H9 (cell line): ENCODE measurements around the gene KIF5C. TPM values are rescaled to one million over a fixed set of nuclear protein-coding genes. Genes with fewer than 3 reads are reported as not detected.
A peak's percentile ranks its signal among the peaks of the same experiment; 100 is the strongest.

Source experiments
- DNase-seq: peaks from one replicate; pipeline ENCODE4 v3.0.0-alpha.2; 2017
- H2AFZ ChIP-seq: one replicate; pipeline ENCODE4 v1.6.1; 2013; ENCODE audit warnings: mild to moderate bottlenecking, low read length, control low read depth, moderate library complexity
- H2AK5ac ChIP-seq: 2 replicates; pipeline ENCODE4 v1.6.1; 2013; ENCODE audit warnings: low read length, control low read depth, mixed read lengths; ENCODE audit not compliant: insufficient read length
- H2BK120ac ChIP-seq: one replicate; pipeline ENCODE4 v1.6.1; 2013; ENCODE audit warnings: low read depth, mild to moderate bottlenecking, low read length, control low read depth, inconsistent platforms; ENCODE audit not compliant: poor library complexity, severe bottlenecking
- H2BK12ac ChIP-seq: 2 replicates; pipeline ENCODE4 v1.6.1; 2013; ENCODE audit warnings: low read length, control low read depth, mixed read lengths, low read depth; ENCODE audit not compliant: insufficient read length
- H2BK15ac ChIP-seq: 2 replicates; pipeline ENCODE4 v1.6.1; 2013; ENCODE audit warnings: low read depth, low read length, control low read depth
- H2BK20ac ChIP-seq: one replicate; pipeline ENCODE4 v1.6.1; 2013; ENCODE audit warnings: low read depth, mild to moderate bottlenecking, low read length, control low read depth, inconsistent platforms; ENCODE audit not compliant: poor library complexity, severe bottlenecking
- H2BK5ac ChIP-seq: 2 replicates; pipeline ENCODE4 v1.6.1; 2013; ENCODE audit warnings: low read length, control low read depth, mixed read lengths; ENCODE audit not compliant: insufficient read length
- H3K14ac ChIP-seq: 2 replicates; pipeline ENCODE4 v1.6.1; 2013; ENCODE audit warnings: low read length, control low read depth; ENCODE audit not compliant: insufficient read depth
- H3K18ac ChIP-seq: 2 replicates; pipeline ENCODE4 v1.6.1; 2013; ENCODE audit warnings: low read depth, mild to moderate bottlenecking, mixed read lengths, low read length, control low read depth; ENCODE audit not compliant: insufficient read length
- H3K23ac ChIP-seq: 2 replicates; pipeline ENCODE4 v1.6.1; 2013; ENCODE audit warnings: low read length, control low read depth, mixed read lengths, low read depth; ENCODE audit not compliant: insufficient read length
- H3K23me2 ChIP-seq: 2 replicates; pipeline ENCODE4 v1.6.1; 2013; ENCODE audit warnings: low read depth, mild to moderate bottlenecking, mixed read lengths, low read length, control low read depth; ENCODE audit not compliant: insufficient read length, poor library complexity, severe bottlenecking
- H3K27ac ChIP-seq: 2 replicates; pipeline ENCODE4 v1.5.1; 2013; ENCODE audit warnings: low read length, control low read depth, mixed read lengths, low read depth; ENCODE audit not compliant: insufficient read length
- H3K27me3 ChIP-seq: 2 replicates; pipeline ENCODE4 v1.6.1; 2013; ENCODE audit warnings: low read length, control low read depth, inconsistent platforms; ENCODE audit not compliant: insufficient read depth
- H3K4ac ChIP-seq: 2 replicates; pipeline ENCODE4 v1.6.1; 2013; ENCODE audit warnings: low read depth, mild to moderate bottlenecking, control low read depth, inconsistent platforms, low read length, moderate library complexity
- H3K4me1 ChIP-seq: 2 replicates; pipeline ENCODE4 v1.6.1; 2013; ENCODE audit warnings: low read length, control low read depth, inconsistent platforms; ENCODE audit not compliant: insufficient read depth
- H3K4me2 ChIP-seq: 2 replicates; pipeline ENCODE4 v1.6.1; 2013; ENCODE audit warnings: low read length, control low read depth, mixed read lengths; ENCODE audit not compliant: insufficient read length, insufficient read depth
- H3K56ac ChIP-seq: 2 replicates; pipeline ENCODE4 v1.6.1; 2013; ENCODE audit warnings: low read depth, mild to moderate bottlenecking, mixed read lengths, low read length, control low read depth; ENCODE audit not compliant: insufficient read length
- H3K79me1 ChIP-seq: 2 replicates; pipeline ENCODE4 v1.6.1; 2013; ENCODE audit warnings: low read depth, mild to moderate bottlenecking, moderate library complexity, low read length, control low read depth, inconsistent platforms; ENCODE audit not compliant: insufficient read depth, poor library complexity, severe bottlenecking
- H3K79me2 ChIP-seq: 2 replicates; pipeline ENCODE4 v1.6.1; 2013; ENCODE audit warnings: low read length, control low read depth, inconsistent platforms; ENCODE audit not compliant: insufficient read depth
- H3K9ac ChIP-seq: 2 replicates; pipeline ENCODE4 v1.6.1; 2013; ENCODE audit warnings: low read length, control low read depth, mixed read lengths; ENCODE audit not compliant: insufficient read length; ENCODE audit errors: extremely low read depth
- H3K9me3 ChIP-seq: one replicate; pipeline ENCODE4 v1.6.1; 2013; ENCODE audit warnings: low read depth, low read length, inconsistent platforms; ENCODE audit not compliant: control insufficient read depth
- H3T11ph ChIP-seq: one replicate; pipeline ENCODE4 v1.6.1; 2013; ENCODE audit warnings: mild to moderate bottlenecking, low read length, control low read depth, inconsistent platforms
- H4K20me1 ChIP-seq: one replicate; pipeline ENCODE4 v1.6.1; 2013; ENCODE audit not compliant: control insufficient read depth, insufficient read length, insufficient read depth
- H4K5ac ChIP-seq: 2 replicates; pipeline ENCODE4 v1.6.1; 2013; ENCODE audit warnings: low read depth, mild to moderate bottlenecking, mixed read lengths, low read length, control low read depth; ENCODE audit not compliant: insufficient read length
- H4K8ac ChIP-seq: replicated peaks from 2 replicates; pipeline ENCODE4 v1.6.1; 2013; ENCODE audit warnings: low read length, control low read depth, mixed read lengths, low read depth; ENCODE audit not compliant: insufficient read length
- H4K91ac ChIP-seq: 2 replicates; pipeline ENCODE4 v1.6.1; 2013; ENCODE audit warnings: low read depth, mild to moderate bottlenecking, moderate library complexity, mixed read lengths, low read length, control low read depth; ENCODE audit not compliant: insufficient read length
- H3K27ac Mint-ChIP-seq, 3 experiments: 2 replicates in 2 of 3; 3 replicates in 1 of 3; pipeline ENCODE4 v1.8.0; 2020 to 2021; ENCODE audit warnings: mixed read lengths in 3 of 3, mild to moderate bottlenecking in 1 of 3, moderate library complexity in 1 of 3
- H3K27me3 Mint-ChIP-seq: 2 replicates; pipeline ENCODE4 v1.8.0; 2021; ENCODE audit warnings: low read depth, mild to moderate bottlenecking, moderate library complexity, mixed read lengths
- H3K36me3 Mint-ChIP-seq, 3 experiments: 2 replicates in 2 of 3; 3 replicates in 1 of 3; pipeline ENCODE4 v1.8.0; 2020 to 2021; ENCODE audit warnings: low read depth in 3 of 3, mixed read lengths in 3 of 3; ENCODE audit not compliant: insufficient read depth in 1 of 3
- H3K4me1 Mint-ChIP-seq, 2 experiments: 2 replicates each; pipeline ENCODE4 v1.8.0; 2020; ENCODE audit warnings: mixed read lengths in 2 of 2
- H3K4me3 Mint-ChIP-seq, 2 experiments: 2 replicates in 1 of 2; 3 replicates in 1 of 2; pipeline ENCODE4 v1.8.0; 2020 to 2021; ENCODE audit warnings: mild to moderate bottlenecking in 2 of 2, mixed read lengths in 2 of 2, moderate library complexity in 1 of 2
- H3K9me3 Mint-ChIP-seq, 2 experiments: 2 replicates in 1 of 2; 3 replicates in 1 of 2; pipeline ENCODE4 v1.8.0; 2020; ENCODE audit warnings: mild to moderate bottlenecking in 2 of 2, mixed read lengths in 2 of 2, moderate library complexity in 1 of 2
- WGBS: extraction: QIAGEN DNeasy Blood & Tissue Kit; methylation state at CpG from one replicate; pipeline ENCODE4 v1.1.7; 2013; ENCODE audit warnings: missing lambda C conversion rate, low lambda C conversion rate, mixed read lengths; ENCODE audit not compliant: insufficient read length; ENCODE audit errors: extremely low coverage; 5-methylcytosine and 5-hydroxymethylcytosine counted together
- total RNA-seq: library from RNA; stranded (reverse); gene quantifications from 2 replicates; pipeline ENCODE4 v1.2.1, GENCODE V29; 2021
- TF ChIP-seq, protein P1 (sequence below): fragments of 200-600 bp; sonication (generic); conservative IDR thresholded peaks from 3 replicates; pipeline ENCODE4 v1.8.0; 2021; ENCODE audit warnings: antibody characterized with exemption, mild to moderate bottlenecking

The KIF5C gene
- total RNA-seq, 1 experiment from 2014 or later, result 52.9 TPM

DNA sequence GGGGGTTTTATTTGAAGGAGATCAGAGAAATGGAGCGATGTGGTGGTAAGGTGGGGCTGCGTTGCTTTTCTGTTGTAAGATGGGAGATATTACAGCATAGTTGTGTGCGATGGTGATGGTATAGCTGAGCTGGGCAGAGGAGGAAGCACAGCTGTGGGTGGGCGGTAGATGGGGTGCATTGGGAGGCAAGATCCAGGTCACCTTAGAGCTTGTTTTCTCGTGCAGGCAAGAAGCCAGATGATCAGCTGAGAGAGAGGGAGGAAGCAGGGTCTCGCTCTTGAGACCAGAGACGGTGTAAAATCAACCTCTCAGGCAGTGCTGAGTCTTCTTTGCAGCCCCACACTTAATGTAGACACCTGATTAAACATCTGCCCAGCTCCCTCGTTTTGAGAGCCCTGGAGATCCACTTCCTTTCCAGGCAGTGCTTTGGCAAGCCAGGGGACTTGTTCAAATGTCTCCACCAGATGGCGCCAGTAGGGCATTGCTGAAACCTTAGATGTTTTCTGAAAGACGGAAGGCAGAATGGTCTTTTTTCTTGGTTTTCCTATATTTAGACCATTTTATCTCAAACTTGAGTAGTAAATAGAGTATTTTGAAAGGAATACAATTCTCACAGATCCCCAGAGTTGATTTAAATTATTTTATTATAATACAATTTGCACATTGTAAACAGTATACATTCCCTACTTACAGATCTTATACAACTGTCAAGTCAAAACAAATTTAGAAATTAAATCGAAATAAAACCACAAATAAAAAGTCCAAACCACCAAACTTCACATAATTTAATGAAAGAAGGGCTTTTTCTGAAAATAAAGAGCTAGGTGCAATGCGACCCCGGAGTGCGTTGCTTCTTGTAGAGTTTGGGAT, 142.3 kb downstream of the KIF5C start:
- no peak overlapping the region for H2AK5ac ChIP-seq
- WGBS, result no CpG with 5 or more reads among the region's 14 CpGs
- no peak overlapping the region for H3T11ph ChIP-seq
- Mint-ChIP-seq H3K27me3 (peaks cover 1% of the 10 kb centered on the region; the same call in 1 of the 2 replicates), H3K27ac (peak overlapping the region in 2 of 3 experiments; percentile 15 to 64; a peak in 4 of 7 replicates), H3K4me3 (no peak overlapping the region), H3K9me3 (no peaks in the 10 kb centered on the region), H3K36me3 (peaks cover 17 to 41% (median 28%) of the 10 kb centered on the region in 3 experiments), H3K4me1 (peaks cover 15 to 17% of the 10 kb centered on the region in 2 experiments; a peak in 3 of 4 replicates)
- no peak overlapping the region for H2BK20ac ChIP-seq
- H3K18ac ChIP-seq, result no peak overlapping the region
- H3K4ac ChIP-seq, result no peak overlapping the region
- H4K5ac ChIP-seq, result no peak overlapping the region
- TF ChIP-seq, protein P1, sequence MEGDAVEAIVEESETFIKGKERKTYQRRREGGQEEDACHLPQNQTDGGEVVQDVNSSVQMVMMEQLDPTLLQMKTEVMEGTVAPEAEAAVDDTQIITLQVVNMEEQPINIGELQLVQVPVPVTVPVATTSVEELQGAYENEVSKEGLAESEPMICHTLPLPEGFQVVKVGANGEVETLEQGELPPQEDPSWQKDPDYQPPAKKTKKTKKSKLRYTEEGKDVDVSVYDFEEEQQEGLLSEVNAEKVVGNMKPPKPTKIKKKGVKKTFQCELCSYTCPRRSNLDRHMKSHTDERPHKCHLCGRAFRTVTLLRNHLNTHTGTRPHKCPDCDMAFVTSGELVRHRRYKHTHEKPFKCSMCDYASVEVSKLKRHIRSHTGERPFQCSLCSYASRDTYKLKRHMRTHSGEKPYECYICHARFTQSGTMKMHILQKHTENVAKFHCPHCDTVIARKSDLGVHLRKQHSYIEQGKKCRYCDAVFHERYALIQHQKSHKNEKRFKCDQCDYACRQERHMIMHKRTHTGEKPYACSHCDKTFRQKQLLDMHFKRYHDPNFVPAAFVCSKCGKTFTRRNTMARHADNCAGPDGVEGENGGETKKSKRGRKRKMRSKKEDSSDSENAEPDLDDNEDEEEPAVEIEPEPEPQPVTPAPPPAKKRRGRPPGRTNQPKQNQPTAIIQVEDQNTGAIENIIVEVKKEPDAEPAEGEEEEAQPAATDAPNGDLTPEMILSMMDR, result peak; percentile 95
- no peak overlapping the region for H2AFZ ChIP-seq
- no peak overlapping the region for H3K4me2 ChIP-seq
- H3K27me3 ChIP-seq, result no peaks in the 10 kb centered on the region
- peak; percentile 75 for DNase-seq
- H2BK12ac ChIP-seq, result no peak overlapping the region
- H4K20me1 ChIP-seq, result no peaks in the 10 kb centered on the region
- H3K9ac ChIP-seq, result no peak overlapping the region
- H3K23me2 ChIP-seq, result no peaks in the 10 kb centered on the region
- H3K79me2 ChIP-seq, result no peaks in the 10 kb centered on the region
- no peaks in the 10 kb centered on the region for H3K79me1 ChIP-seq
- no peak overlapping the region for H4K91ac ChIP-seq
- H2BK120ac ChIP-seq, result no peak overlapping the region
- H4K8ac ChIP-seq, result no peak overlapping the region
- H3K27ac ChIP-seq, result no peak overlapping the region
- H3K56ac ChIP-seq, result no peak overlapping the region
- no peak overlapping the region for H2BK15ac ChIP-seq
- no peak overlapping the region for H3K14ac ChIP-seq
- H3K23ac ChIP-seq, result no peak overlapping the region
- no peaks in the 10 kb centered on the region for H3K9me3 ChIP-seq
- H3K4me1 ChIP-seq, result no peaks in the 10 kb centered on the region
- H2BK5ac ChIP-seq, result no peak overlapping the region
